ENCODE measurements around the gene SMG6.

SMG6 gene

GRCh38 chr17:2041561-2042389, 261.8 kb downstream of the SMG6 start, which contains the start of gene OVCA2:
Gene OVCA2, plus strand, starts transcription at chr17:2042022. Its CDS starts 26 bp downstream, at chr17:2042048.
- DNase-seq = peak; percentile 97

GRCh38 chr17:2040942-2041560, 262.5 kb downstream of the SMG6 start:
- no peak for DNase-seq

- DNase-seq = no peak
Observed at GRCh38 chr17:2040219-2040827, 263.3 kb downstream of the SMG6 start.

GRCh38 chr17:2037155-2037554, 266.4 kb downstream of the SMG6 start:
- DNase-seq = no peak

- DNase-seq = no peak
Observed at GRCh38 chr17:2035541-2036488, 267.8 kb downstream of the SMG6 start.

- DNase-seq = no peak
Observed at GRCh38 chr17:2034806-2035540, 268.6 kb downstream of the SMG6 start.

- no peak for DNase-seq
Observed at GRCh38 chr17:2034157-2034556, 269.4 kb downstream of the SMG6 start.

- DNase-seq = no peak
Observed at GRCh38 chr17:2033153-2033552, 270.4 kb downstream of the SMG6 start.

- DNase-seq = no peak
Observed at GRCh38 chr17:2030779-2031163, 272.8 kb downstream of the SMG6 start.

- DNase-seq = peak; percentile 82
Observed at GRCh38 chr17:2029911-2030778, 273.4 kb downstream of the SMG6 start, which contains the start of gene DPH1. Gene DPH1, plus strand, starts transcription at chr17:2030153. Its CDS starts 17 bp downstream, at chr17:2030170.

- DNase-seq = no peak
Observed at GRCh38 chr17:2028737-2029136, 274.8 kb downstream of the SMG6 start.

GRCh38 chr17:2028234-2028614, 275.4 kb downstream of the SMG6 start:
- no peak for DNase-seq

GRCh38 chr17:2027528-2028233, 275.9 kb downstream of the SMG6 start:
- no peak for DNase-seq

GRCh38 chr17:2025622-2026309, 277.8 kb downstream of the SMG6 start:
- no peak for DNase-seq

- peak; percentile 74 for DNase-seq
Observed at GRCh38 chr17:2025220-2025621, 278.4 kb downstream of the SMG6 start, which contains the start of gene RTN4RL1. Gene RTN4RL1, minus strand, starts transcription at chr17:2025334. Its CDS starts 469 bp downstream, at chr17:2024865.

- no peak for DNase-seq
Observed at GRCh38 chr17:2024572-2025219, 278.9 kb downstream of the SMG6 start.

- peak; percentile 62 for DNase-seq
Observed at GRCh38 chr17:2023692-2024571, 279.7 kb downstream of the SMG6 start.

GRCh38 chr17:2023256-2023655, 280.3 kb downstream of the SMG6 start:
- no peak for DNase-seq
